Measurements from ENCODE around the gene OR7G3.

- no peak for TF ChIP-seq CTCF (IDR thresholded peaks at IDR 0.05; ENCODE audit: low read depth, low read length)
- no peak for TF ChIP-seq EZH2phosphoT487 (IDR thresholded peaks at IDR 0.05; ENCODE audit: low read depth)
Measured at GRCh38 chr19:9076901-9077300, 49.8 kb downstream of the OR7G3 start.
